NB4 (cell line): Measurements from ENCODE around the gene L1CAM.

ENCODE experiments used
- CTCF ChIP-seq: IDR thresholded peaks from one replicate; pipeline ENCODE4 v1.5.1; 2012; ENCODE audit warnings: low read depth, low read length
- MAX ChIP-seq: IDR thresholded peaks from 2 replicates; pipeline ENCODE4 v1.6.1; 2011; ENCODE audit warnings: low read depth, low read length

GRCh38 chrX:153867139-153867538 lies 18.8 kb downstream of the L1CAM start:
- TF ChIP-seq MAX (no peak), CTCF (no peak)
